H1 (cell line): ENCODE measurements around the gene THPO. TPM values are rescaled to one million over a fixed set of nuclear protein-coding genes. Genes with fewer than 3 reads are reported as not detected.

Source experiments
- CTCF ChIA-PET: fragments of 300-600 bp; sonication (Branson Sonifier 250); formaldehyde crosslinking; loops from one replicate; lab custom pipeline; 2021; ENCODE audit not compliant: partially characterized antibody; lab: Charles Lee
- POLR2A ChIA-PET: fragments of 300-600 bp; sonication (Branson Sonifier 250); formaldehyde crosslinking; loops from one replicate; lab custom pipeline; 2021; ENCODE audit warnings: inconsistent platforms; ENCODE audit not compliant: partially characterized antibody; lab: Charles Lee
- DNase-seq, 2 experiments: peaks; one replicate each; pipeline versions ENCODE4 v3.0.0 to v3.0.0-alpha.2; 2010 to 2022; ENCODE audit warnings: low spot score in 2 of 2, low read depth in 1 of 2, mixed read lengths in 1 of 2
- FAIRE-seq: peaks from 2 replicates; lab custom pipeline; 2011; peaks lifted over from hg19 to GRCh38; lab: Jason Lieb, UNC
- H2AFZ ChIP-seq: 2 replicates; pipeline ENCODE4 v1.8.1; 2012; ENCODE audit warnings: low read length, inconsistent platforms
- H2AK5ac ChIP-seq: 2 replicates; pipeline ENCODE4 v1.6.1; 2013; ENCODE audit warnings: low read depth, low read length
- H2BK120ac ChIP-seq: replicated peaks from 2 replicates; pipeline ENCODE3; 2013; ENCODE audit warnings: low read depth, low read length, inconsistent platforms
- H2BK12ac ChIP-seq: 2 replicates; pipeline ENCODE4 v1.6.1; 2013; ENCODE audit warnings: low read depth, low read length
- H2BK15ac ChIP-seq: 2 replicates; pipeline ENCODE4 v1.6.1; 2013; ENCODE audit warnings: low read length
- H2BK20ac ChIP-seq: 2 replicates; pipeline ENCODE4 v1.6.1; 2013; ENCODE audit warnings: low read length
- H2BK5ac ChIP-seq: 2 replicates; pipeline ENCODE4 v1.6.1; 2013; ENCODE audit warnings: low read depth, low read length
- H3K14ac ChIP-seq: 2 replicates; pipeline ENCODE4 v1.6.1; 2013; ENCODE audit warnings: inconsistent platforms; ENCODE audit not compliant: insufficient read length
- H3K18ac ChIP-seq: 2 replicates; pipeline ENCODE4 v1.6.1; 2013; ENCODE audit warnings: low read length; ENCODE audit errors: extremely low read depth
- H3K23ac ChIP-seq: 2 replicates; pipeline ENCODE4 v1.6.1; 2013; ENCODE audit warnings: inconsistent platforms; ENCODE audit not compliant: insufficient read length
- H3K23me2 ChIP-seq: 2 replicates; pipeline ENCODE4 v1.6.1; 2013; ENCODE audit warnings: low read depth, low read length
- H3K27ac ChIP-seq: 2 replicates; pipeline ENCODE4 v1.6.1; 2011; ENCODE audit warnings: low read depth, low read length, inconsistent platforms
- H3K27me3 ChIP-seq, 4 experiments: replicated peaks in 1 of 4; 1 replicate in 1 of 4; 2 replicates in 3 of 4; pipeline versions ENCODE4 v1.6.1 to v1.8.1; 2011 to 2013; ENCODE audit warnings: low read length in 3 of 4, mild to moderate bottlenecking in 3 of 4, inconsistent platforms in 2 of 4, mixed read lengths in 2 of 4, moderate library complexity in 1 of 4; ENCODE audit not compliant: control insufficient read depth in 3 of 4, insufficient read depth in 3 of 4; ENCODE audit errors: extremely low read depth in 1 of 4
- H3K36me3 ChIP-seq, 4 experiments: 2 replicates each; pipeline versions ENCODE4 v1.6.1 to v1.8.1; 2011 to 2013; ENCODE audit warnings: mild to moderate bottlenecking in 4 of 4, low read length in 3 of 4, moderate library complexity in 2 of 4, control low read depth in 1 of 4, inconsistent platforms in 1 of 4; ENCODE audit not compliant: insufficient read depth in 4 of 4, control insufficient read depth in 2 of 4
- H3K4ac ChIP-seq: replicated peaks from 2 replicates; pipeline ENCODE3; 2013; ENCODE audit warnings: low read length, low read depth, mixed read lengths, inconsistent platforms; ENCODE audit not compliant: insufficient read length
- H3K4me1 ChIP-seq, 4 experiments: replicated peaks in 1 of 4; 1 replicate in 1 of 4; 2 replicates in 3 of 4; pipeline versions ENCODE4 v1.6.1 to v1.8.1; 2011 to 2013; ENCODE audit warnings: low read length in 3 of 4, inconsistent platforms in 2 of 4, mixed read lengths in 1 of 4; ENCODE audit not compliant: insufficient read depth in 4 of 4, control insufficient read depth in 3 of 4
- H3K4me2 ChIP-seq, 2 experiments: 2 replicates each; pipeline versions ENCODE4 v1.6.1 to v1.8.1; 2011 to 2013; ENCODE audit warnings: low read depth in 2 of 2, low read length in 2 of 2, control low read depth in 1 of 2, inconsistent platforms in 1 of 2, mild to moderate bottlenecking in 1 of 2; ENCODE audit not compliant: insufficient read depth in 1 of 2
- H3K4me3 ChIP-seq, 4 experiments: fragments of 200-600, 300-600 bp in 1 of 4; sonication (generic), shearing (Covaris generic), sonication (Bioruptor Twin) in 1 of 4; 2 replicates each; pipeline versions ENCODE4 v1.5.1 to v1.8.1; 2011 to 2016; ENCODE audit warnings: low read length in 4 of 4, low read depth in 3 of 4, control low read depth in 2 of 4, inconsistent platforms in 2 of 4, mild to moderate bottlenecking in 2 of 4, mixed read lengths in 1 of 4, moderate library complexity in 1 of 4; ENCODE audit not compliant: insufficient read depth in 2 of 4; ENCODE audit errors: extremely low read depth in 1 of 4
- H3K56ac ChIP-seq: replicated peaks from 2 replicates; pipeline ENCODE3; 2013; ENCODE audit warnings: low read depth, mild to moderate bottlenecking, mixed read lengths, low read length, inconsistent platforms; ENCODE audit not compliant: insufficient read length
- H3K79me1 ChIP-seq: 2 replicates; pipeline ENCODE4 v1.6.1; 2013; ENCODE audit warnings: low read depth, low read length, control low read depth
- H3K79me2 ChIP-seq, 2 experiments: 2 replicates each; pipeline versions ENCODE4 v1.6.1 to v1.8.1; 2012 to 2013; ENCODE audit warnings: low read length in 2 of 2, mild to moderate bottlenecking in 2 of 2, inconsistent platforms in 1 of 2; ENCODE audit not compliant: insufficient read depth in 2 of 2, control insufficient read depth in 1 of 2
- H3K9ac ChIP-seq, 4 experiments: replicated peaks in 1 of 4; 1 replicate in 1 of 4; 2 replicates in 3 of 4; pipeline versions ENCODE4 v1.6.1 to v1.8.1; 2011 to 2013; ENCODE audit warnings: low read depth in 3 of 4, low read length in 3 of 4, control low read depth in 2 of 4, mild to moderate bottlenecking in 2 of 4, moderate library complexity in 2 of 4, inconsistent platforms in 1 of 4; ENCODE audit errors: extremely low read depth in 1 of 4
- H3K9me3 ChIP-seq, 2 experiments: 2 replicates each; pipeline versions ENCODE4 v1.6.1 to v1.8.1; 2012 to 2013; ENCODE audit warnings: mild to moderate bottlenecking in 2 of 2, moderate library complexity in 2 of 2, control low read depth in 1 of 2, inconsistent platforms in 1 of 2, low read depth in 1 of 2, low read length in 1 of 2, mixed read lengths in 1 of 2; ENCODE audit not compliant: insufficient read depth in 2 of 2
- H4K20me1 ChIP-seq, 2 experiments: replicated peaks in 1 of 2; 2 replicates each; pipeline versions ENCODE3 to v1.8.1; 2011 to 2013; ENCODE audit warnings: inconsistent platforms in 2 of 2, low read length in 2 of 2, mild to moderate bottlenecking in 1 of 2; ENCODE audit not compliant: insufficient read depth in 2 of 2, control insufficient read depth in 1 of 2
- H4K5ac ChIP-seq: 2 replicates; pipeline ENCODE4 v1.6.1; 2013; ENCODE audit warnings: low read length, low read depth, mixed read lengths, inconsistent platforms; ENCODE audit not compliant: insufficient read length
- H4K8ac ChIP-seq: 2 replicates; pipeline ENCODE4 v1.8.0; 2013; ENCODE audit warnings: mild to moderate bottlenecking, moderate library complexity, low read length, inconsistent platforms; ENCODE audit not compliant: insufficient read depth; ENCODE audit errors: extremely low read depth
- H4K91ac ChIP-seq: replicated peaks from 2 replicates; pipeline ENCODE3; 2013; ENCODE audit warnings: low read length, mixed read lengths, inconsistent platforms; ENCODE audit not compliant: insufficient read length
- BACH1 ChIP-seq: IDR thresholded peaks from 2 replicates; pipeline ENCODE4 v1.6.1; 2012; ENCODE audit warnings: low read length, improper control_type of control experiment
- CEBPB ChIP-seq: IDR thresholded peaks from 2 replicates; pipeline ENCODE4 v1.6.1; 2012; ENCODE audit warnings: low read depth, low read length
- FOSL1 ChIP-seq: IDR thresholded peaks from 2 replicates; pipeline ENCODE4 v1.6.1; 2011; ENCODE audit warnings: mild to moderate bottlenecking, low read depth, low read length, moderate library complexity; ENCODE audit not compliant: insufficient read depth
- HDAC2 ChIP-seq, 2 experiments: fragments of 300-600 bp in 1 of 2; sonication (generic) in 1 of 2; IDR thresholded peaks; 2 replicates each; pipeline ENCODE4 v1.6.1; 2011 to 2012; ENCODE audit warnings: low read depth in 2 of 2, low read length in 2 of 2, mild to moderate bottlenecking in 2 of 2, moderate library complexity in 2 of 2, borderline replicate concordance in 1 of 2, inconsistent platforms in 1 of 2
- HDAC6 ChIP-seq: IDR thresholded peaks from one replicate; pipeline ENCODE4 v1.7.1; 2012; ENCODE audit warnings: low read depth, mild to moderate bottlenecking, inconsistent platforms, low read length, moderate library complexity
- KDM4A ChIP-seq: IDR thresholded peaks from one replicate; pipeline ENCODE4 v1.7.1; 2012; ENCODE audit warnings: low read depth, mild to moderate bottlenecking, moderate library complexity, low read length, inconsistent platforms; ENCODE audit not compliant: severe bottlenecking
- KDM5A ChIP-seq: fragments of 200-600 bp; IDR thresholded peaks from 2 replicates; pipeline ENCODE4 v1.7.1; 2012; ENCODE audit warnings: mild to moderate bottlenecking, low read length, inconsistent platforms, mixed read lengths
- MAFK ChIP-seq: IDR thresholded peaks from 2 replicates; pipeline ENCODE4 v1.6.1; 2012; ENCODE audit warnings: low read depth, mild to moderate bottlenecking, improper control_type of control experiment, low read length
- NRF1 ChIP-seq: IDR thresholded peaks from 2 replicates; pipeline ENCODE4 v1.6.1; 2011; ENCODE audit warnings: mild to moderate bottlenecking, low read depth, low read length, improper control_type of control experiment
- SRF ChIP-seq: IDR thresholded peaks from 2 replicates; pipeline ENCODE4 v1.6.1; 2011; ENCODE audit warnings: mild to moderate bottlenecking, low read depth, low read length, moderate library complexity
- TAF7 ChIP-seq: optimal IDR thresholded peaks from 2 replicates; pipeline ENCODE3; 2011; ENCODE audit warnings: low read depth, mild to moderate bottlenecking, inconsistent platforms, low read length, moderate library complexity, borderline replicate concordance
- TBP ChIP-seq: IDR thresholded peaks from 2 replicates; pipeline ENCODE4 v1.6.1; 2011; ENCODE audit warnings: low read depth, low read length, improper control_type of control experiment
- WGBS, 2 experiments: shearing (Covaris generic) in 1 of 2; methylation state at CpG; one replicate each; pipeline versions ENCODE4 v1.1.6 to v1.1.7; 2013 to 2015; ENCODE audit warnings: low lambda C conversion rate in 2 of 2, mixed read lengths in 2 of 2, inconsistent platforms in 1 of 2, low coverage in 1 of 2, missing lambda C conversion rate in 1 of 2; ENCODE audit not compliant: insufficient replicate concordance in 2 of 2, insufficient coverage in 1 of 2, insufficient read length in 1 of 2; ENCODE audit errors: extremely low coverage in 1 of 2, missing lambda C conversion rate in 1 of 2; 5-methylcytosine and 5-hydroxymethylcytosine counted together
- polyA plus RNA-seq, 7 experiments: library from polyadenylated mRNA; depleted of rRNA in 3 of 7; stranded (reverse) in 5 of 7; unstranded in 2 of 7; fragments of >200 nt in 5 of 7; fragments of 200-250 nt in 2 of 7; gene quantifications; 1 replicate in 5 of 7; 2 replicates in 1 of 7; 4 replicates in 1 of 7; pipeline versions ENCODE4 v1.2.1 to v1.2.3, GENCODE V29; 2011 to 2013; ENCODE audit warnings: missing spikeins in 2 of 7, mixed read lengths in 2 of 7
- total RNA-seq: library from RNA; stranded (reverse); fragmentation: NEBNext Ultra II Directional; extraction: Animal tissue kit (Norgen Biotek cat#: 25700); gene quantifications from 2 replicates; pipeline ENCODE4 v1.2.1, GENCODE V29; 2021

THPO gene
- total and polyA plus RNA-seq, 2 of the 8 experiments (the other 6 are each of a cell fraction or from before 2014, with no cell fraction given) = 0.82 to 1.2 TPM

DNA sequence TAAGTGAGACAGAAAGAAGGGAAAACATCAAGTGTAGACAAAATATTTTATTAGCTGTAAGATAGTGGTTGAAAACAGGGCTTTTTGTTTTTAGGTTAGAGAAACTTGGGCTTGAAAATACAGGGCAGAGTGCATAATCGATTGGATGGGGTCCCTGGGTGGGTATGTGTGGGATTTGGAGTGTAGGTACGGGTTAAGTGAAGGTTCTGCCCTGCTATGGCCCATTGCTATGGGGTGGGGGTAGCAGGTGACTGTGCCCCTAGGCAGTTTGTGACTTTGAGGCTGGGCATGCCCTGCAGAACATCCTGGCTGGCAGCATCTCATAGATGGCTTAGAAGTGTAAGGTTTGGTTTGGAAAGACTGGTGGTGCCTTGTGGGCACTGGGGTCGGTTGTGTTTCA lies 44.3 kb downstream of the THPO start:
- Histone ChIP-seq H3K27ac (no peak overlapping the region), H3K9ac (peak overlapping the region in 1 of 4 experiments; percentile 8; a peak in 2 of 7 replicates)
- 82% methylated on average over 3 of the region's 3 CpGs; no CpG with 5 or more reads in 1 of the 2 experiments for WGBS, 2 experiments
- TF ChIP-seq MAFK (no peak), CEBPB (no peak), FOSL1 (no peak), HDAC6 (no peak), NRF1 (no peak), KDM5A (no peak), SRF (no peak), KDM4A (no peak), BACH1 (no peak), TAF7 (no peak), HDAC2 (IDR thresholded peaks at IDR 0.05; ENCODE audit: borderline replicate concordance in 1 of 2, low read depth in 2 of 2, low read length in 2 of 2) (no peak), TBP (no peak)

More for the DNA sequence above, 44.3 kb downstream of the THPO start:
- FAIRE-seq = no peak
- Histone ChIP-seq H3K18ac (no peak overlapping the region), H3K23ac (no peak overlapping the region), H2BK12ac (no peak overlapping the region), H2AK5ac (no peak overlapping the region), H4K20me1 (peaks cover 15 to 31% of the 10 kb centered on the region in 2 experiments), H2BK20ac (no peak overlapping the region), H3K4ac (no peak overlapping the region), H3K4me1 (peaks cover 0 to 22% (median 16%) of the 10 kb centered on the region in 4 experiments; a peak in 6 of 7 replicates), H4K8ac (no peak overlapping the region; the same call in 1 of the 2 replicates), H3K79me2 (0 out of 4 replicates have a peak, but pooled peaks cover 0 to 2% of the 10 kb centered on the region in 2 experiments), H2BK120ac (no peak overlapping the region), H2BK15ac (no peak overlapping the region), H3K36me3 (peaks cover 35 to 62% (median 54%) of the 10 kb centered on the region in 4 experiments), H3K4me2 (no peak overlapping the region), H2AFZ (no peak overlapping the region), H3K79me1 (peaks cover 11% of the 10 kb centered on the region), H4K5ac (no peak overlapping the region), H3K56ac (no peak overlapping the region), H2BK5ac (no peak overlapping the region), H4K91ac (no peak overlapping the region), H3K27me3 (no peaks in the 10 kb centered on the region), H3K4me3 (no peak overlapping the region), H3K14ac (no peak overlapping the region), H3K9me3 (no peaks in the 10 kb centered on the region), H3K23me2 (peaks cover 12% of the 10 kb centered on the region)
- ChIA-PET CTCF (interaction anchor here (1.2 kb wide), 1 partner anchor 18 kb away, joined by 4 read pairs; no protein-coding TSS in a partner anchor), POLR2A (interaction anchor here (1.0 to 2.0 kb wide), 4 partner anchors 9 to 15 kb away, joined by 3 to 16 read pairs (median 9); no protein-coding TSS in a partner anchor)
- DNase-seq = no peak
